RKO (cell line): ENCODE data around the gene SERBP1.
"Not testable (repeated sequence)": the region's sequence is repeated elsewhere in the genome, so short reads cannot be mapped to it uniquely, and the experiment has no call there.

Experiments
- DNase-seq: peaks from one replicate; pipeline ENCODE4 v3.0.0-alpha.2; 2016; ENCODE audit warnings: low spot score

SERBP1 gene

GRCh38 chr1:67440339-67440738 lies 10.1 kb upstream of the SERBP1 start:
- no peak for DNase-seq

- no peak for DNase-seq
These were observed 9.3 kb upstream of the SERBP1 start for GRCh38 chr1:67439277-67440029.

- no peak for DNase-seq
These were observed 7.8 kb upstream of the SERBP1 start for GRCh38 chr1:67437961-67438360.

GRCh38 chr1:67436511-67437055 lies 6.4 kb upstream of the SERBP1 start:
- no peak for DNase-seq

GRCh38 chr1:67434491-67434890 lies 4.3 kb upstream of the SERBP1 start:
- DNase-seq: no peak

GRCh38 chr1:67433837-67434236 lies 3.6 kb upstream of the SERBP1 start:
- DNase-seq: no peak

GRCh38 chr1:67432745-67433144 lies 2.5 kb upstream of the SERBP1 start:
- no peak for DNase-seq

GRCh38 chr1:67431869-67432578 lies 1.8 kb upstream of the SERBP1 start:
- DNase-seq: no peak

GRCh38 chr1:67431156-67431765 lies 1.1 kb upstream of the SERBP1 start:
- DNase-seq: no peak

GRCh38 chr1:67429528-67430357 lies 459 bp downstream of the SERBP1 start:
- peak; percentile 29 for DNase-seq

- peak; percentile 64 for DNase-seq
These were observed 1.1 kb downstream of the SERBP1 start for GRCh38 chr1:67429011-67429527.

GRCh38 chr1:67427947-67428346 lies 2.3 kb downstream of the SERBP1 start:
- peak; percentile 28 for DNase-seq

GRCh38 chr1:67427465-67427864 lies 2.7 kb downstream of the SERBP1 start:
- peak; percentile 28 for DNase-seq

GRCh38 chr1:67420835-67421492 lies 9.2 kb downstream of the SERBP1 start:
- no peak for DNase-seq

- no peak for DNase-seq
These were observed 11.2 kb downstream of the SERBP1 start for GRCh38 chr1:67418839-67419586.

- not testable (repeated sequence) for DNase-seq
These were observed 12.5 kb downstream of the SERBP1 start for GRCh38 chr1:67417733-67418132.

GRCh38 chr1:67415041-67415440 lies 15.2 kb downstream of the SERBP1 start:
- no peak for DNase-seq

GRCh38 chr1:67414574-67414973 lies 15.6 kb downstream of the SERBP1 start:
- no peak for DNase-seq

GRCh38 chr1:67413101-67413500 lies 17.1 kb downstream of the SERBP1 start:
- not testable (repeated sequence) for DNase-seq

GRCh38 chr1:67408148-67408547 lies 22.1 kb downstream of the SERBP1 start:
- DNase-seq: no peak
